Activated CD4-positive, alpha-beta memory T cell treated with anti-CD3 and anti-CD28 coated beads, Interleukin-2, amount 10 ng/mL, durations not matched to agents 7 days and 5 days (primary cell): ENCODE data around the gene RBAK. TPM values are rescaled to one million over a fixed set of nuclear protein-coding genes. Genes with fewer than 3 reads are reported as not detected.
"Not testable (repeated sequence)": the region's sequence is repeated elsewhere in the genome, so short reads cannot be mapped to it uniquely, and the experiment has no call there.

Source experiments
- CTCF ChIA-PET: fragments of 350-600 bp; sonication (Branson Sonifier 250); formaldehyde crosslinking; loops from one replicate; lab custom pipeline; 2021; ENCODE audit warnings: antibody characterized with exemption, inconsistent platforms; lab: Charles Lee
- POLR2A ChIA-PET: fragments of 350-600 bp; sonication (Branson Sonifier 250); formaldehyde crosslinking; loops from one replicate; lab custom pipeline; 2021; ENCODE audit warnings: antibody characterized with exemption; lab: Charles Lee
- DNase-seq: peaks from one replicate; pipeline ENCODE4 v3.0.0-alpha.2; 2020
- H3K27ac Mint-ChIP-seq: one replicate; pipeline ENCODE4 v1.8.0; 2021; ENCODE audit warnings: mild to moderate bottlenecking, mixed read lengths
- H3K27me3 Mint-ChIP-seq: one replicate; pipeline ENCODE4 v1.8.0; 2021; ENCODE audit warnings: mixed read lengths
- H3K36me3 Mint-ChIP-seq: one replicate; pipeline ENCODE4 v1.8.0; 2021; ENCODE audit warnings: low read depth, mixed read lengths
- H3K4me1 Mint-ChIP-seq: one replicate; pipeline ENCODE4 v1.8.0; 2021; ENCODE audit warnings: mixed read lengths
- H3K4me3 Mint-ChIP-seq: one replicate; pipeline ENCODE4 v1.8.0; 2021; ENCODE audit warnings: mild to moderate bottlenecking, mixed read lengths
- H3K9me3 Mint-ChIP-seq: one replicate; pipeline ENCODE4 v1.8.0; 2021; ENCODE audit warnings: mixed read lengths
- total RNA-seq, 2 experiments: library from RNA; stranded (reverse); gene quantifications; one replicate each; pipeline ENCODE4 v1.2.3, GENCODE V29; 2021

The RBAK gene
- total RNA-seq, 2 experiments from 2014 or later: 11.7 to 12.5 TPM

- H3K27me3 Mint-ChIP-seq, H3K4me3 Mint-ChIP-seq, POLR2A ChIA-PET, H3K4me1 Mint-ChIP-seq, H3K27ac Mint-ChIP-seq, DNase-seq: not testable (repeated sequence)
- CTCF ChIA-PET: interaction anchor here (1.0 kb wide), 1 partner anchor 47 kb away, joined by 4 read pairs; no protein-coding TSS in a partner anchor
- peaks cover 15% of the 10 kb centered on the region for H3K36me3 Mint-ChIP-seq
- peaks cover 11% of the 10 kb centered on the region for H3K9me3 Mint-ChIP-seq
Measured at GRCh38 chr7:5020976-5021550, 24.6 kb upstream of the RBAK start.

GRCh38 chr7:5023626-5024025, 22.0 kb upstream of the RBAK start:
- CTCF ChIA-PET: not testable (repeated sequence)

GRCh38 chr7:5027796-5028410, 17.8 kb upstream of the RBAK start:
- H3K27ac Mint-ChIP-seq, H3K4me3 Mint-ChIP-seq, CTCF ChIA-PET, H3K36me3 Mint-ChIP-seq, DNase-seq, H3K4me1 Mint-ChIP-seq, POLR2A ChIA-PET, H3K9me3 Mint-ChIP-seq, H3K27me3 Mint-ChIP-seq: not testable (repeated sequence)

More at GRCh38 chr7:5023626-5024025, 22.0 kb upstream of the RBAK start:
- H3K4me3 Mint-ChIP-seq, H3K27me3 Mint-ChIP-seq, DNase-seq, H3K27ac Mint-ChIP-seq, H3K4me1 Mint-ChIP-seq, POLR2A ChIA-PET: not testable (repeated sequence)
- Mint-ChIP-seq H3K9me3 (peaks cover 11% of the 10 kb centered on the region), H3K36me3 (peaks cover 18% of the 10 kb centered on the region)

GRCh38 chr7:5033186-5033585, 12.5 kb upstream of the RBAK start:
- H3K9me3 Mint-ChIP-seq, H3K27me3 Mint-ChIP-seq, H3K4me3 Mint-ChIP-seq, H3K27ac Mint-ChIP-seq, DNase-seq, H3K4me1 Mint-ChIP-seq, POLR2A ChIA-PET, H3K36me3 Mint-ChIP-seq, CTCF ChIA-PET: not testable (repeated sequence)

GRCh38 chr7:5035276-5035675, 10.4 kb upstream of the RBAK start:
- POLR2A ChIA-PET: no interaction called here
- DNase-seq: no peak
- no peaks in the 10 kb centered on the region for H3K9me3 Mint-ChIP-seq
- no peak overlapping the region for H3K4me3 Mint-ChIP-seq
- CTCF ChIA-PET: no interaction called here
- H3K27me3 Mint-ChIP-seq: no peaks in the 10 kb centered on the region
- H3K4me1 Mint-ChIP-seq: no peaks in the 10 kb centered on the region
- no peaks in the 10 kb centered on the region for H3K36me3 Mint-ChIP-seq
- H3K27ac Mint-ChIP-seq: no peak overlapping the region

GRCh38 chr7:5036446-5036845, 9.2 kb upstream of the RBAK start:
- POLR2A ChIA-PET: no interaction called here
- H3K27ac Mint-ChIP-seq: no peak overlapping the region
- H3K36me3 Mint-ChIP-seq: no peaks in the 10 kb centered on the region
- H3K27me3 Mint-ChIP-seq: no peaks in the 10 kb centered on the region
- CTCF ChIA-PET: no interaction called here
- DNase-seq: no peak
- peaks cover 6% of the 10 kb centered on the region for H3K4me1 Mint-ChIP-seq
- no peak overlapping the region for H3K4me3 Mint-ChIP-seq
- H3K9me3 Mint-ChIP-seq: no peaks in the 10 kb centered on the region

- Mint-ChIP-seq H3K4me1 (peaks cover 17% of the 10 kb centered on the region), H3K36me3 (peaks cover 8% of the 10 kb centered on the region), H3K9me3 (no peaks in the 10 kb centered on the region), H3K27ac (no peak overlapping the region), H3K27me3 (no peaks in the 10 kb centered on the region), H3K4me3 (no peak overlapping the region)
- ChIA-PET CTCF (no interaction called here), POLR2A (no interaction called here)
- no peak for DNase-seq
Measured at GRCh38 chr7:5041047-5041446, 4.6 kb upstream of the RBAK start.

- no peak overlapping the region for H3K27ac Mint-ChIP-seq
- H3K9me3 Mint-ChIP-seq: peaks cover 3% of the 10 kb centered on the region
- H3K4me3 Mint-ChIP-seq: no peak overlapping the region
- H3K36me3 Mint-ChIP-seq: peaks cover 22% of the 10 kb centered on the region
- DNase-seq: no peak
- POLR2A ChIA-PET: interaction anchor here (1.2 kb wide), 1 partner anchor 9 kb away, joined by 3 read pairs; no protein-coding TSS in a partner anchor
- H3K4me1 Mint-ChIP-seq: peaks cover 30% of the 10 kb centered on the region
- CTCF ChIA-PET: no interaction called here
- no peaks in the 10 kb centered on the region for H3K27me3 Mint-ChIP-seq
Measured at GRCh38 chr7:5043661-5044060, 2.0 kb upstream of the RBAK start.

GRCh38 chr7:5046397-5046732, 705 bp downstream of the RBAK start:
- not testable (repeated sequence) for H3K27me3 Mint-ChIP-seq
- POLR2A ChIA-PET: interaction anchor here (1.3 to 2.0 kb wide), 2 partner anchors 18 to 72 kb away, joined by 3 to 6 read pairs; no protein-coding TSS in a partner anchor
- CTCF ChIA-PET: interaction anchor here (1.2 kb wide), 1 partner anchor 72 kb away, joined by 4 read pairs; no protein-coding TSS in a partner anchor
- DNase-seq: peak; percentile 31
- peaks cover 30% of the 10 kb centered on the region for H3K4me1 Mint-ChIP-seq
- H3K36me3 Mint-ChIP-seq: peaks cover 45% of the 10 kb centered on the region
- H3K4me3 Mint-ChIP-seq: peak overlapping the region; percentile 94
- peaks cover 13% of the 10 kb centered on the region for H3K9me3 Mint-ChIP-seq
- H3K27ac Mint-ChIP-seq: peak overlapping the region; percentile 83

GRCh38 chr7:5047127-5047526, 1.5 kb downstream of the RBAK start:
- H3K9me3 Mint-ChIP-seq: peaks cover 21% of the 10 kb centered on the region

GRCh38 chr7:5050676-5051075, 5.0 kb downstream of the RBAK start:
- ChIA-PET CTCF (interaction anchor here (1.1 kb wide), 1 partner anchor 76 kb away, joined by 5 read pairs; no protein-coding TSS in a partner anchor), POLR2A (no interaction called here)
- no peaks in the 10 kb centered on the region for H3K27me3 Mint-ChIP-seq
- H3K27ac Mint-ChIP-seq: no peak overlapping the region
- H3K36me3 Mint-ChIP-seq: peaks cover 81% of the 10 kb centered on the region
- H3K4me3 Mint-ChIP-seq: no peak overlapping the region
- H3K9me3 Mint-ChIP-seq: peaks cover 43% of the 10 kb centered on the region
- peaks cover 24% of the 10 kb centered on the region for H3K4me1 Mint-ChIP-seq
- no peak for DNase-seq

More at GRCh38 chr7:5047127-5047526, 1.5 kb downstream of the RBAK start:
- H3K4me3 Mint-ChIP-seq: peak overlapping the region; percentile 94
- H3K27ac Mint-ChIP-seq, H3K27me3 Mint-ChIP-seq, DNase-seq: not testable (repeated sequence)
- peaks cover 53% of the 10 kb centered on the region for H3K36me3 Mint-ChIP-seq
- ChIA-PET CTCF (interaction anchor here (0.7 to 1.2 kb wide), 2 partner anchors 73 to 494 kb away, joined by 4 read pairs; no protein-coding TSS in a partner anchor), POLR2A (interaction anchor here (2.0 kb wide), 1 partner anchor 73 kb away, joined by 6 read pairs; no protein-coding TSS in a partner anchor)
- peaks cover 30% of the 10 kb centered on the region for H3K4me1 Mint-ChIP-seq

- CTCF ChIA-PET, POLR2A ChIA-PET, DNase-seq, H3K27me3 Mint-ChIP-seq, H3K27ac Mint-ChIP-seq, H3K4me3 Mint-ChIP-seq: not testable (repeated sequence)
- H3K36me3 Mint-ChIP-seq: peaks cover 85% of the 10 kb centered on the region
- peaks cover 49% of the 10 kb centered on the region for H3K9me3 Mint-ChIP-seq
- H3K4me1 Mint-ChIP-seq: peaks cover 18% of the 10 kb centered on the region
Measured at GRCh38 chr7:5051731-5052130, 6.1 kb downstream of the RBAK start.

- Mint-ChIP-seq H3K27me3 (no peaks in the 10 kb centered on the region), H3K27ac (no peak overlapping the region), H3K36me3 (peaks cover 93% of the 10 kb centered on the region), H3K4me1 (peaks cover 12% of the 10 kb centered on the region), H3K4me3 (no peak overlapping the region), H3K9me3 (peaks cover 58% of the 10 kb centered on the region)
- CTCF ChIA-PET: no interaction called here
- no peak for DNase-seq
- POLR2A ChIA-PET: no interaction called here
Measured at GRCh38 chr7:5053175-5053574, 7.5 kb downstream of the RBAK start.
